ENCODE data around the gene SNRNP48.

SNRNP48 gene

GRCh38 chr6:7591770-7592169, 1.8 kb downstream of the SNRNP48 start:
- Histone ChIP-seq H3K4me1 (peaks cover 16% of the 10 kb centered on the region), H3K9me3 (no peaks in the 10 kb centered on the region), H3K4me3 (peak overlapping the region; percentile 92), H3K27me3 (ENCODE audit: low read depth) (no peaks in the 10 kb centered on the region), H3K36me3 (replicated peaks) (peaks cover 31% of the 10 kb centered on the region)
- in situ Hi-C loops (cut with MboI; ENCODE audit: low sequenced_read_pairs) = no loop called here
- DNase-seq (ENCODE audit: low spot score in 2 of 2) = no peak

- DNase-seq (ENCODE audit: low spot score in 2 of 2) = no peak
- Histone ChIP-seq H3K4me1 (peaks cover 16% of the 10 kb centered on the region), H3K9me3 (no peaks in the 10 kb centered on the region), H3K27me3 (ENCODE audit: low read depth) (no peaks in the 10 kb centered on the region), H3K36me3 (replicated peaks) (peaks cover 38% of the 10 kb centered on the region), H3K4me3 (no peak overlapping the region)
- in situ Hi-C loops (cut with MboI; ENCODE audit: low sequenced_read_pairs) = no loop called here
Measured at GRCh38 chr6:7593229-7593628, 3.2 kb downstream of the SNRNP48 start.

GRCh38 chr6:7594579-7595125, 4.7 kb downstream of the SNRNP48 start:
- in situ Hi-C loops (cut with MboI; ENCODE audit: low sequenced_read_pairs) = no loop called here
- peaks cover 46% of the 10 kb centered on the region for H3K36me3 ChIP-seq (replicated peaks)
- peaks cover 11% of the 10 kb centered on the region for H3K4me1 ChIP-seq

GRCh38 chr6:7604003-7604402, 14.0 kb downstream of the SNRNP48 start:
- Histone ChIP-seq H3K4me1 (no peaks in the 10 kb centered on the region), H3K36me3 (replicated peaks) (peaks cover 85% of the 10 kb centered on the region), H3K27me3 (ENCODE audit: low read depth) (no peaks in the 10 kb centered on the region), H3K9me3 (no peaks in the 10 kb centered on the region), H3K4me3 (no peak overlapping the region)
- no peak for DNase-seq (ENCODE audit: low spot score in 2 of 2)
- in situ Hi-C loops (cut with MboI; ENCODE audit: low sequenced_read_pairs) = loop anchor here (25.0 kb wide), 1 partner anchor 917 kb away; no protein-coding TSS in a partner anchor

More at GRCh38 chr6:7594579-7595125, 4.7 kb downstream of the SNRNP48 start:
- H3K9me3 ChIP-seq = no peaks in the 10 kb centered on the region
- no peak for DNase-seq (ENCODE audit: low spot score in 2 of 2)
- H3K4me3 ChIP-seq = no peak overlapping the region
- H3K27me3 ChIP-seq (ENCODE audit: low read depth) = no peaks in the 10 kb centered on the region

GRCh38 chr6:7604506-7604905, 14.5 kb downstream of the SNRNP48 start:
- in situ Hi-C loops (cut with MboI; ENCODE audit: low sequenced_read_pairs) = loop anchor here (25.0 kb wide), 1 partner anchor 917 kb away; no protein-coding TSS in a partner anchor
- no peaks in the 10 kb centered on the region for H3K9me3 ChIP-seq

GRCh38 chr6:7615611-7616383, 25.8 kb downstream of the SNRNP48 start:
- no peak overlapping the region for H3K4me3 ChIP-seq
- no peaks in the 10 kb centered on the region for H3K9me3 ChIP-seq
- peak; percentile 57 to 67 for DNase-seq (ENCODE audit: low spot score in 2 of 2)
- H3K36me3 ChIP-seq (replicated peaks) = peaks cover 10% of the 10 kb centered on the region; the same call in 1 of the 2 replicates
- no peaks in the 10 kb centered on the region; the same call in 1 of the 2 replicates for H3K4me1 ChIP-seq
- no peaks in the 10 kb centered on the region for H3K27me3 ChIP-seq (ENCODE audit: low read depth)
- in situ Hi-C loops (cut with MboI; ENCODE audit: low sequenced_read_pairs) = loop anchor here (10.0 to 25.0 kb wide), 2 partner anchors 341 to 928 kb away; no protein-coding TSS in a partner anchor

More at GRCh38 chr6:7604506-7604905, 14.5 kb downstream of the SNRNP48 start:
- no peak for DNase-seq (ENCODE audit: low spot score in 2 of 2)
- no peaks in the 10 kb centered on the region for H3K27me3 ChIP-seq (ENCODE audit: low read depth)
- peaks cover 87% of the 10 kb centered on the region for H3K36me3 ChIP-seq (replicated peaks)
- no peak overlapping the region for H3K4me3 ChIP-seq
- no peaks in the 10 kb centered on the region for H3K4me1 ChIP-seq

- in situ Hi-C loops (cut with MboI; ENCODE audit: low sequenced_read_pairs) = loop anchor here (10.0 to 25.0 kb wide), 2 partner anchors 343 to 931 kb away; no protein-coding TSS in a partner anchor
- no peak overlapping the region for H3K4me3 ChIP-seq
Measured at GRCh38 chr6:7617801-7618764, 28.1 kb downstream of the SNRNP48 start.

GRCh38 chr6:7621761-7622160, 31.8 kb downstream of the SNRNP48 start:
- peaks cover 11% of the 10 kb centered on the region for H3K4me1 ChIP-seq
- no peaks in the 10 kb centered on the region for H3K27me3 ChIP-seq (ENCODE audit: low read depth)
- H3K36me3 ChIP-seq (replicated peaks) = no peaks in the 10 kb centered on the region
- H3K4me3 ChIP-seq = no peak overlapping the region
- in situ Hi-C loops (cut with MboI; ENCODE audit: low sequenced_read_pairs) = loop anchor here (25.0 kb wide), 1 partner anchor 934 kb away; no protein-coding TSS in a partner anchor
- H3K9me3 ChIP-seq = no peaks in the 10 kb centered on the region
- no peak for DNase-seq (ENCODE audit: low spot score in 2 of 2)

More at GRCh38 chr6:7617801-7618764, 28.1 kb downstream of the SNRNP48 start:
- Histone ChIP-seq H3K27me3 (ENCODE audit: low read depth) (no peaks in the 10 kb centered on the region), H3K36me3 (replicated peaks) (peaks cover 5% of the 10 kb centered on the region; the same call in 1 of the 2 replicates), H3K9me3 (no peaks in the 10 kb centered on the region), H3K4me1 (no peaks in the 10 kb centered on the region; the same call in 1 of the 2 replicates)
- DNase-seq (ENCODE audit: low spot score in 2 of 2) = peak in 1 of 2 experiments; percentile 46

- H3K4me3 ChIP-seq = no peak overlapping the region
- peak; percentile 85 to 92 for DNase-seq (ENCODE audit: low spot score in 2 of 2)
- H3K36me3 ChIP-seq (replicated peaks) = no peaks in the 10 kb centered on the region
- H3K27me3 ChIP-seq (ENCODE audit: low read depth) = no peaks in the 10 kb centered on the region
- in situ Hi-C loops (cut with MboI; ENCODE audit: low sequenced_read_pairs) = loop anchor here (25.0 kb wide), 1 partner anchor 938 kb away; no protein-coding TSS in a partner anchor
- H3K9me3 ChIP-seq = no peaks in the 10 kb centered on the region
- H3K4me1 ChIP-seq = peaks cover 11% of the 10 kb centered on the region
Measured at GRCh38 chr6:7624796-7625710, 35.1 kb downstream of the SNRNP48 start.

GRCh38 chr6:7628479-7628878, 38.5 kb downstream of the SNRNP48 start:
- no peaks in the 10 kb centered on the region for H3K36me3 ChIP-seq (replicated peaks)

GRCh38 chr6:7628909-7629308, 38.9 kb downstream of the SNRNP48 start:
- H3K4me1 ChIP-seq = peaks cover 17% of the 10 kb centered on the region
- no peak overlapping the region for H3K4me3 ChIP-seq
- H3K27me3 ChIP-seq (ENCODE audit: low read depth) = no peaks in the 10 kb centered on the region
- H3K36me3 ChIP-seq (replicated peaks) = no peaks in the 10 kb centered on the region
- H3K9me3 ChIP-seq = no peaks in the 10 kb centered on the region
- in situ Hi-C loops (cut with MboI; ENCODE audit: low sequenced_read_pairs) = no loop called here
- no peak for DNase-seq (ENCODE audit: low spot score in 2 of 2)

More at GRCh38 chr6:7628479-7628878, 38.5 kb downstream of the SNRNP48 start:
- in situ Hi-C loops (cut with MboI; ENCODE audit: low sequenced_read_pairs) = no loop called here
- no peak for DNase-seq (ENCODE audit: low spot score in 2 of 2)
- H3K4me1 ChIP-seq = peaks cover 15% of the 10 kb centered on the region
- H3K9me3 ChIP-seq = no peaks in the 10 kb centered on the region
- H3K4me3 ChIP-seq = no peak overlapping the region
- H3K27me3 ChIP-seq (ENCODE audit: low read depth) = no peaks in the 10 kb centered on the region

GRCh38 chr6:7629321-7629720, 39.3 kb downstream of the SNRNP48 start:
- Histone ChIP-seq H3K4me1 (peaks cover 17% of the 10 kb centered on the region), H3K9me3 (no peaks in the 10 kb centered on the region), H3K27me3 (ENCODE audit: low read depth) (no peaks in the 10 kb centered on the region), H3K36me3 (replicated peaks) (no peaks in the 10 kb centered on the region), H3K4me3 (no peak overlapping the region)
- no peak for DNase-seq (ENCODE audit: low spot score in 2 of 2)
- in situ Hi-C loops (cut with MboI; ENCODE audit: low sequenced_read_pairs) = no loop called here

Measured in HAP-1 (cell line).